HG03025 (cell line): ENCODE measurements around the gene COA5.

Experiments
- ATAC-seq: cut with Tn5 transposase; IDR thresholded peaks from one replicate; pipeline ENCODE4 v1.9.1; 2021; ENCODE audit warnings: mild to moderate bottlenecking, moderate library complexity; ENCODE audit not compliant: unreplicated experiment, low FRiP score

Gene COA5

GRCh38 chr2:98555696-98556095 is 52.6 kb downstream of the COA5 start:
- ATAC-seq, result no peak

GRCh38 chr2:98554116-98554861 is 54.0 kb downstream of the COA5 start:
- no peak for ATAC-seq

GRCh38 chr2:98552499-98553179 is 55.7 kb downstream of the COA5 start:
- ATAC-seq, result no peak

DNA sequence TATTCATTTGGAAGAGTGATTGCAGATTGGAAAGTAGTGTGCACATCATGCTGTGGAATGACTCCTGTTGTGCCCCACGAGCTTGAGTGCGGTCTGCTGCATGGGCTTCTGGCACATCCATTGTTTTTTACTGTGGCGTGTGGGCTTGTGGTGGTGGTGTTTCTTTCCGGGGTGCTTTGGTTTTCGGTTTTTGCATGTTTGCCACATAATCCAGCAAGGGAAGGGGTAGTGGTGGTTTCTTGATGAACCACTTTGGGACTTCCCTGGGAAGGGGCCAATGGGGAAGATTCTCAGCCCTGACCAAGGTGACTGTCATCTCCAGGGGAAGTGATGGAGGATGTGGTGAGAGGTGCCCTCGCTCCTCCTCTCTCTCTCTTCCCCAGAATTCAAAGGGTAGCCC is 57.0 kb downstream of the COA5 start:
- no peak for ATAC-seq

DNA sequence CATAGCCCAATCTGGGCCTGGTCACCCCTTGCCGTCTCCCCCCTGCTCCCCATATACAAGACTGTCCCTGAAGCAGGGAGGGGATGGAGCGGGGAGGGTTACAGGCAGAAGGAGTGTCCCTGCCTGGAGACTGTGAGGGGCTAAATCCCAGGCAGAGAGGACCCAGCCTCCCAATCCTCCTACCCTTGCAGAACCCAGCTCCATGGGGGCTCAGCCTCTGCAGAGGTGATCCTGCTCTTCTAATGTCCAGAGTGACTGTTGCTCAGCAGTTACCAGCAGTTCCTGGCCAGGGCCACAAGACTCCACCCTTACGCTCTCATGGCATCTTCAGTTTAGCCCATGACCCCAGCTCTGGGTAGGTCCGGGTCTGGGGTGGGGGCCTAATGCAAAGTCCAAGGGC is 58.1 kb downstream of the COA5 start:
- ATAC-seq, result no peak
